HUDEP-2 (cell line): ENCODE data around the gene APBB2.

ENCODE experiments used
- DNase-seq, 76 experiments: peaks; one replicate each; lab custom pipeline; 2025; ENCODE audit not compliant: unreplicated experiment in 76 of 76; lab: John Stamatoyannopoulos, UW

The APBB2 gene

GRCh38 chr4:41216294-41217019 lies 2.1 kb upstream of the APBB2 start:
- DNase-seq: peak in 6 of 76 experiments; percentile 3 to 24 (median 10)

- no peak for DNase-seq
These were observed 1.6 kb upstream of the APBB2 start for GRCh38 chr4:41215969-41216293.

GRCh38 chr4:41215155-41215554 lies 813 bp upstream of the APBB2 start:
- no peak for DNase-seq

GRCh38 chr4:41214825-41215146 lies 444 bp upstream of the APBB2 start:
- no peak for DNase-seq

GRCh38 chr4:41213625-41214135 lies 662 bp downstream of the APBB2 start:
- no peak for DNase-seq

- no peak for DNase-seq
These were observed 1.6 kb downstream of the APBB2 start for GRCh38 chr4:41212616-41213203.

- DNase-seq: no peak
These were observed 2.3 kb downstream of the APBB2 start for GRCh38 chr4:41211951-41212615.

- DNase-seq: no peak
These were observed 4.4 kb downstream of the APBB2 start for GRCh38 chr4:41209901-41210300.

GRCh38 chr4:41209187-41209586 lies 5.2 kb downstream of the APBB2 start:
- DNase-seq: no peak

GRCh38 chr4:41207291-41207831 lies 7.0 kb downstream of the APBB2 start:
- DNase-seq: no peak

GRCh38 chr4:41205854-41206460 lies 8.4 kb downstream of the APBB2 start:
- no peak for DNase-seq

GRCh38 chr4:41205130-41205529 lies 9.2 kb downstream of the APBB2 start:
- no peak for DNase-seq

- no peak for DNase-seq
These were observed 9.9 kb downstream of the APBB2 start for GRCh38 chr4:41204400-41204978.

GRCh38 chr4:41203841-41204240 lies 10.5 kb downstream of the APBB2 start:
- DNase-seq: no peak

- DNase-seq: no peak
These were observed 11.3 kb downstream of the APBB2 start for GRCh38 chr4:41202820-41203568.

- no peak for DNase-seq
These were observed 12.0 kb downstream of the APBB2 start for GRCh38 chr4:41202356-41202755.

GRCh38 chr4:41200486-41201017 lies 13.8 kb downstream of the APBB2 start:
- no peak for DNase-seq

GRCh38 chr4:41199788-41200187 lies 14.6 kb downstream of the APBB2 start:
- DNase-seq: no peak

- no peak for DNase-seq
These were observed 16.3 kb downstream of the APBB2 start for GRCh38 chr4:41197996-41198395.

GRCh38 chr4:41197495-41197894 lies 16.8 kb downstream of the APBB2 start:
- DNase-seq: no peak
